MM.1S (cell line): ENCODE measurements around the gene MAP4K3.

ENCODE experiments used
- DNase-seq: peaks from one replicate; pipeline ENCODE4 v3.0.0-alpha.2; 2015
- H2AFZ ChIP-seq: fragments of 300-600 bp; sonication (generic); 2 replicates; pipeline ENCODE4 v1.6.0; 2016; ENCODE audit warnings: antibody characterized with exemption, low read length
- H3F3A ChIP-seq: fragments of 300-600 bp; sonication (generic); 2 replicates; pipeline ENCODE4 v1.6.1; 2016; ENCODE audit warnings: mild to moderate bottlenecking, antibody characterized with exemption, low read length, moderate library complexity, mixed read lengths; ENCODE audit not compliant: insufficient read depth
- H3K27ac ChIP-seq: fragments of 300-600 bp; sonication (generic); 2 replicates; pipeline ENCODE4 v1.5.1; 2016; ENCODE audit warnings: mild to moderate bottlenecking, low read length
- H3K27me3 ChIP-seq: fragments of 300-600 bp; sonication (generic); replicated peaks from 2 replicates; pipeline ENCODE4 v1.6.0; 2016; ENCODE audit warnings: low read length; ENCODE audit not compliant: insufficient read depth
- H3K36me3 ChIP-seq: fragments of 300-600 bp; sonication (generic); replicated peaks from 2 replicates; pipeline ENCODE4 v1.6.1; 2016; ENCODE audit warnings: mild to moderate bottlenecking, low read length, mixed read lengths; ENCODE audit not compliant: insufficient read depth
- H3K4me1 ChIP-seq: fragments of 300-600 bp; sonication (generic); 2 replicates; pipeline ENCODE4 v1.6.1; 2016; ENCODE audit warnings: low read length, mixed read lengths
- H3K4me2 ChIP-seq: fragments of 300-600 bp; sonication (generic); 2 replicates; pipeline ENCODE4 v1.6.0; 2016; ENCODE audit warnings: low read depth, low read length
- H3K4me3 ChIP-seq: fragments of 300-600 bp; sonication (generic); 2 replicates; pipeline ENCODE4 v1.5.1; 2016; ENCODE audit warnings: low read length, mixed read lengths
- H3K79me2 ChIP-seq: fragments of 300-600 bp; sonication (generic); 2 replicates; pipeline ENCODE4 v1.6.1; 2016; ENCODE audit warnings: mixed run types, low read length, mixed read lengths
- H3K9ac ChIP-seq: fragments of 300-600 bp; sonication (generic); 2 replicates; pipeline ENCODE4 v1.6.1; 2016; ENCODE audit warnings: low read length, mixed read lengths
- H3K9me2 ChIP-seq: fragments of 300-600 bp; sonication (generic); replicated peaks from 2 replicates; pipeline ENCODE4 v1.6.1; 2016; ENCODE audit warnings: mild to moderate bottlenecking, low read length, mixed read lengths; ENCODE audit not compliant: insufficient read depth
- H3K9me3 ChIP-seq: fragments of 300-600 bp; sonication (generic); replicated peaks from 2 replicates; pipeline ENCODE4 v1.6.1; 2016; ENCODE audit warnings: mild to moderate bottlenecking, low read length, mixed read lengths; ENCODE audit not compliant: insufficient read depth
- H4K20me1 ChIP-seq: fragments of 300-600 bp; sonication (generic); 2 replicates; pipeline ENCODE4 v1.6.1; 2016; ENCODE audit warnings: mild to moderate bottlenecking, low read length, moderate library complexity, mixed read lengths; ENCODE audit not compliant: insufficient read depth
- CTCF ChIP-seq: fragments of 300-600 bp; sonication (generic); IDR thresholded peaks from 2 replicates; pipeline ENCODE4 v1.5.1; 2016; ENCODE audit warnings: antibody characterized with exemption, low read length, mixed read lengths
- EZH2 ChIP-seq: fragments of 300-600 bp; sonication (generic); optimal IDR thresholded peaks from 2 replicates; pipeline ENCODE3; 2017; ENCODE audit warnings: low read depth, mild to moderate bottlenecking, antibody characterized with exemption, low read length, mixed read lengths
- EZH2phosphoT487 ChIP-seq: fragments of 300-600 bp; sonication (generic); IDR thresholded peaks from 2 replicates; pipeline ENCODE4 v1.6.1; 2018; ENCODE audit warnings: antibody characterized with exemption, low read length

MAP4K3 gene

DNA sequence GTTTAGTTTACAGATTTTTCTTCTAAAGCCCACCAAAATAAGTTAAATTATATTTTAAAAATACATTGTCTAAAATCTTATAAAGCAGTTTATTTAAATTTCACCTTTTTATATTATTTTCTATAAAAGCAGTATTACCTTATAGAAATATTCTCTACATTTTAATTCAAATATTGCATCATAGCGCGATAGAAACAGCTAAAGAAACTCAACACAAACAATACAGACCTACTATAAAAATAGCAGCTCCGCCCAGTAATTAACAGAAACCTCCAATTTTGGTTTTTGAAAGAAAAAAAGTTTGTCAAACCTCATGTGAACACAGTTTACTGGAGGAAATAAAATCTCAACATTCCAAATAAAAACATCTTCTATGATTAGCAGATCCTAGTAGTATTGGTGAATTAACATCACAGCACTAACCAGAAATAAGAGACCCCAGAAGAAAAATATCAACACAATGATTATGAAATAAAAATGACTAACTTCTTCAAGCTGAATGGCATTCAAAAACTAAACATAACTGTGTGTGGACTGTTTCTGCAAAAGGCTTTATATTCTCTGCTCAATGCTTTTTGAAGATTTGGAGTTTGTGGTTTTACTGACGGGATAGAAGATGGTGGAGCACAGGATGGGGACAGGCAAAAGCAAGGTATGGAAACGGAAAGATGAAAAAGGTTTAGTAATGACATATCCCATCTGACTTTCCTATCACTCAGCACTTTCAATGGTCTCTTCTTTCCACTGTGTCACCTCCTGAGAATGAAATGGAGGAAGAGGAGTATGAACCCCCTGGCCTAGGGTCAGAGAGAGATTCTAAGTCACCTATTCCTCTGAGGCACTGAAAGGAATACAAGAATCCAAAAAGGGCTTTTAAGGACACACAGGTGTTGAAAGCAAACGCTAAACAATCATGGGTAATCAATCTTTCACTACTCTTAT, 17.5 kb downstream of the MAP4K3 start:
- Histone ChIP-seq H3K27me3 (no peaks in the 10 kb centered on the region), H3K27ac (no peak overlapping the region), H3K4me1 (no peaks in the 10 kb centered on the region), H3F3A (no peaks in the 10 kb centered on the region), H3K9me2 (no peaks in the 10 kb centered on the region), H3K9me3 (no peaks in the 10 kb centered on the region), H3K9ac (no peak overlapping the region), H2AFZ (no peak overlapping the region), H3K79me2 (peaks cover 94% of the 10 kb centered on the region), H4K20me1 (0 out of 2 replicates have a peak, but pooled peaks cover 2% of the 10 kb centered on the region), H3K36me3 (no peaks in the 10 kb centered on the region), H3K4me2 (no peak overlapping the region), H3K4me3 (no peak overlapping the region)
- TF ChIP-seq CTCF = no peak
- TF ChIP-seq EZH2 = no peak
- TF ChIP-seq EZH2phosphoT487 = no peak
- DNase-seq = no peak

GRCh38 chr2:39418491-39418890, 18.6 kb downstream of the MAP4K3 start:
- Histone ChIP-seq H4K20me1 (no peaks in the 10 kb centered on the region), H3K36me3 (no peaks in the 10 kb centered on the region), H3K27me3 (no peaks in the 10 kb centered on the region), H3K4me1 (peaks cover 6% of the 10 kb centered on the region), H3K4me3 (no peak overlapping the region), H3K9me2 (no peaks in the 10 kb centered on the region), H3K9ac (no peak overlapping the region), H2AFZ (no peak overlapping the region), H3K4me2 (no peak overlapping the region), H3K9me3 (no peaks in the 10 kb centered on the region), H3K27ac (no peak overlapping the region), H3K79me2 (peaks cover 95% of the 10 kb centered on the region), H3F3A (peaks cover 9% of the 10 kb centered on the region)
- DNase-seq = no peak
- TF ChIP-seq CTCF = no peak
- TF ChIP-seq EZH2 = no peak
- no peak for TF ChIP-seq EZH2phosphoT487

GRCh38 chr2:39416140-39416539, 20.9 kb downstream of the MAP4K3 start:
- no peak overlapping the region for H3K9ac ChIP-seq
- peaks cover 95% of the 10 kb centered on the region for H3K79me2 ChIP-seq

More at GRCh38 chr2:39416140-39416539, 20.9 kb downstream of the MAP4K3 start:
- H3K9me2 ChIP-seq = no peaks in the 10 kb centered on the region
- no peaks in the 10 kb centered on the region for H3K27me3 ChIP-seq
- no peak overlapping the region for H3K4me3 ChIP-seq
- H3K4me1 ChIP-seq = peaks cover 27% of the 10 kb centered on the region
- H3K9me3 ChIP-seq = no peaks in the 10 kb centered on the region
- TF ChIP-seq EZH2phosphoT487 (no peak), CTCF (no peak), EZH2 (no peak)
- H3K4me2 ChIP-seq = no peak overlapping the region
- H3K36me3 ChIP-seq = no peaks in the 10 kb centered on the region
- peaks cover 17% of the 10 kb centered on the region for H3F3A ChIP-seq
- H3K27ac ChIP-seq = no peak overlapping the region
- no peak overlapping the region for H2AFZ ChIP-seq
- H4K20me1 ChIP-seq = no peaks in the 10 kb centered on the region
- no peak for DNase-seq
